Neuronal stem cell (in vitro differentiated cells): ENCODE data around the gene XIAP. TPM values are rescaled to one million over a fixed set of nuclear protein-coding genes. Genes with fewer than 3 reads are reported as not detected.

Source experiments
- small RNA-seq: library from polyadenylated mRNA; stranded (forward); fragments of <200 nt; extraction: miRNeasy Mini kit (QIAGEN cat#:217004); gene quantifications from one replicate; pipeline ENCODE3, GENCODE V24; 2013; ENCODE audit not compliant: insufficient read depth

XIAP gene

Small RNAs within 50 kb of the gene (small RNA-seq; reads per million reads assigned to genes)
- gene RF00019 (not detected), gene RN7SL190P (not detected), gene RNU6-122P (not detected)
